CD14-positive monocyte (primary cell): ENCODE results near the gene CDK5R2. TPM values are rescaled to one million over a fixed set of nuclear protein-coding genes. Genes with fewer than 3 reads are reported as not detected.
"Not testable (repeated sequence)": the region's sequence is repeated elsewhere in the genome, so short reads cannot be mapped to it uniquely, and the experiment has no call there.

Source experiments
- DNase-seq, 3 donors: peaks; one replicate each; pipeline ENCODE4 v3.0.0-alpha.2; 2011 to 2022
- H2AFZ ChIP-seq: 2 replicates; pipeline ENCODE4 v1.6.0; 2012; ENCODE audit warnings: mild to moderate bottlenecking, low read depth, low read length, inconsistent platforms; ENCODE audit not compliant: insufficient read depth, poor library complexity, severe bottlenecking
- H3K27ac ChIP-seq, 2 donors: 1 replicate in 1 of 2; 2 replicates in 1 of 2; pipeline ENCODE4 v1.5.1; 2012 to 2013; ENCODE audit warnings: low read length in 2 of 2, control low read depth in 1 of 2, inconsistent platforms in 1 of 2, low read depth in 1 of 2, mild to moderate bottlenecking in 1 of 2
- H3K27me3 ChIP-seq, 2 donors: one replicate each; pipeline versions ENCODE4 v1.6.0 to v1.6.1; 2011 to 2013; ENCODE audit warnings: low read length in 2 of 2; ENCODE audit not compliant: control insufficient read depth in 2 of 2, insufficient read depth in 2 of 2
- H3K36me3 ChIP-seq, 2 donors: replicated peaks in 1 of 2; 1 replicate in 1 of 2; 2 replicates in 1 of 2; pipeline versions ENCODE4 v1.5.1 to v1.6.1; 2012 to 2013; ENCODE audit warnings: low read length in 2 of 2, control low read depth in 1 of 2, inconsistent platforms in 1 of 2, mild to moderate bottlenecking in 1 of 2; ENCODE audit not compliant: insufficient read depth in 2 of 2, control insufficient read depth in 1 of 2
- H3K4me1 ChIP-seq, 2 donors: 1 replicate in 1 of 2; 2 replicates in 1 of 2; pipeline versions ENCODE4 v1.5.1 to v1.6.1; 2012 to 2013; ENCODE audit warnings: low read length in 2 of 2, control low read depth in 1 of 2, inconsistent platforms in 1 of 2, mild to moderate bottlenecking in 1 of 2, moderate library complexity in 1 of 2; ENCODE audit not compliant: insufficient read depth in 2 of 2, control insufficient read depth in 1 of 2
- H3K4me2 ChIP-seq: replicated peaks from 2 replicates; pipeline ENCODE3; 2012; ENCODE audit warnings: low read length, moderate library complexity, mild to moderate bottlenecking; ENCODE audit not compliant: poor library complexity, severe bottlenecking; ENCODE audit errors: extremely low read depth
- H3K4me3 ChIP-seq, 3 experiments: fragments of 200-600 bp in 1 of 3; sonication (generic) in 1 of 3; replicated peaks in 1 of 3; 1 replicate in 2 of 3; 2 replicates in 1 of 3; pipeline ENCODE4 v1.5.1; 2011 to 2013; ENCODE audit warnings: low read length in 3 of 3, mild to moderate bottlenecking in 3 of 3, control low read depth in 2 of 3, low read depth in 2 of 3, inconsistent platforms in 1 of 3, moderate library complexity in 1 of 3
- H3K79me2 ChIP-seq: 2 replicates; pipeline ENCODE4 v1.6.0; 2012; ENCODE audit warnings: mild to moderate bottlenecking, control low read depth, inconsistent platforms, low read length, moderate library complexity; ENCODE audit not compliant: insufficient read depth
- H3K9ac ChIP-seq: 2 replicates; pipeline ENCODE4 v1.6.0; 2017; ENCODE audit warnings: low read length, mild to moderate bottlenecking; ENCODE audit not compliant: insufficient read depth, poor library complexity, severe bottlenecking
- H3K9me3 ChIP-seq, 2 donors: replicated peaks in 1 of 2; 1 replicate in 1 of 2; 2 replicates in 1 of 2; pipeline versions ENCODE4 v1.5.1 to v1.6.1; 2012 to 2013; ENCODE audit warnings: low read length in 2 of 2, control low read depth in 1 of 2; ENCODE audit not compliant: control insufficient read depth in 1 of 2, insufficient read depth in 1 of 2
- H4K20me1 ChIP-seq: 2 replicates; pipeline ENCODE4 v1.6.0; 2012; ENCODE audit warnings: mild to moderate bottlenecking, low read length, control low read depth, moderate library complexity; ENCODE audit not compliant: insufficient read depth
- H3K27ac Mint-ChIP-seq, 7 donors: one replicate each; pipeline ENCODE4 v1.8.0; 2020; ENCODE audit warnings: mild to moderate bottlenecking in 7 of 7, mixed read lengths in 7 of 7, moderate library complexity in 6 of 7, inconsistent platforms in 2 of 7
- H3K27me3 Mint-ChIP-seq, 3 donors: one replicate each; pipeline ENCODE4 v1.8.0; 2021 to 2022; ENCODE audit warnings: low read depth in 3 of 3, mild to moderate bottlenecking in 3 of 3, mixed read lengths in 3 of 3, moderate library complexity in 3 of 3, inconsistent platforms in 1 of 3
- H3K36me3 Mint-ChIP-seq, 2 donors: one replicate each; pipeline ENCODE4 v1.8.0; 2020; ENCODE audit warnings: mixed read lengths in 2 of 2, inconsistent platforms in 1 of 2, mild to moderate bottlenecking in 1 of 2
- H3K4me1 Mint-ChIP-seq: one replicate; pipeline ENCODE4 v1.8.0; 2020; ENCODE audit warnings: mild to moderate bottlenecking, mixed read lengths
- H3K4me3 Mint-ChIP-seq, 2 donors: one replicate each; pipeline ENCODE4 v1.8.0; 2020; ENCODE audit warnings: mild to moderate bottlenecking in 2 of 2, mixed read lengths in 2 of 2, moderate library complexity in 1 of 2
- H3K9me3 Mint-ChIP-seq, 7 donors: one replicate each; pipeline ENCODE4 v1.8.0; 2020 to 2022; ENCODE audit warnings: mixed read lengths in 7 of 7, mild to moderate bottlenecking in 6 of 7, moderate library complexity in 6 of 7, inconsistent platforms in 2 of 7
- CTCF ChIP-seq: fragments of 200-600 bp; IDR thresholded peaks from one replicate; pipeline ENCODE4 v1.8.0; 2022; ENCODE audit warnings: antibody characterized with exemption, mild to moderate bottlenecking
- WGBS: methylation state at CpG from one replicate; pipeline ENCODE4 v1.1.5; 2013; ENCODE audit warnings: missing lambda C conversion rate; ENCODE audit not compliant: insufficient coverage; 5-methylcytosine and 5-hydroxymethylcytosine counted together
- intact Hi-C, 2 donors: fragments of 100-400 bp; cut with micrococcal nuclease; formaldehyde crosslinking; loops; one replicate each; pipeline versions ENCODE4 v1.15.0 to v1.15.1; 2023
- polyA plus RNA-seq, 3 donors: library from polyadenylated mRNA; depleted of rRNA in 1 of 3; unstranded in 2 of 3; stranded (reverse) in 1 of 3; fragments of 300-500 nt in 2 of 3; fragments of >200 nt in 1 of 3; fragmentation: Illumina TruSeq in 2 of 3; gene quantifications; 1 replicate in 2 of 3; 2 replicates in 1 of 3; pipeline ENCODE4 v1.2.3, GENCODE V29; 2012 to 2021

CDK5R2 gene
- polyA plus RNA-seq, 3 donors: not detected

GRCh38 chr2:218927876-218928275, 31.6 kb upstream of the CDK5R2 start:
- Mint-ChIP-seq H3K27me3 (peaks cover 7 to 38% (median 21%) of the 10 kb centered on the region in 3 donors), H3K36me3 (peaks cover 0 to 3% of the 10 kb centered on the region in 2 donors), H3K27ac (no peak overlapping the region), H3K9me3 (peaks cover 19 to 28% (median 23%) of the 10 kb centered on the region in 7 donors), H3K4me1 (no peaks in the 10 kb centered on the region), H3K4me3 (no peak overlapping the region)
- Histone ChIP-seq H4K20me1 (no peaks in the 10 kb centered on the region), H3K9me3 (peaks cover 16 to 20% of the 10 kb centered on the region in 2 donors), H3K27ac (no peak overlapping the region), H3K4me2 (no peak overlapping the region), H3K4me1 (no peaks in the 10 kb centered on the region), H3K79me2 (no peaks in the 10 kb centered on the region), H2AFZ (no peak overlapping the region), H3K9ac (no peak overlapping the region), H3K36me3 (no peaks in the 10 kb centered on the region), H3K27me3 (peaks cover 0 to 2% of the 10 kb centered on the region in 2 donors), H3K4me3 (no peak overlapping the region)
- DNase-seq: no peak
- TF ChIP-seq CTCF: no peak
- WGBS: 93% methylated on average over 2 of the region's 4 CpGs
- intact Hi-C loops: no loop called here

- H3K36me3 ChIP-seq, H3K9me3 ChIP-seq, H4K20me1 ChIP-seq, H3K27me3 ChIP-seq, H3K4me3 Mint-ChIP-seq, H3K79me2 ChIP-seq, H3K4me3 ChIP-seq, DNase-seq, H3K4me2 ChIP-seq, H3K27ac ChIP-seq, H3K4me1 Mint-ChIP-seq, H3K27ac Mint-ChIP-seq, H3K9ac ChIP-seq, intact Hi-C loops, H3K36me3 Mint-ChIP-seq, H3K9me3 Mint-ChIP-seq, H2AFZ ChIP-seq, H3K4me1 ChIP-seq: not testable (repeated sequence)
- H3K27me3 Mint-ChIP-seq: peaks cover 11 to 55% (median 22%) of the 10 kb centered on the region in 3 donors
- WGBS: 95% methylated on average over 4 of the region's 10 CpGs
Observed at GRCh38 chr2:218930488-218930887, 29.0 kb upstream of the CDK5R2 start.

GRCh38 chr2:218931751-218932150, 27.7 kb upstream of the CDK5R2 start:
- H3K36me3 Mint-ChIP-seq, H3K9me3 ChIP-seq, H3K27ac Mint-ChIP-seq, H3K27ac ChIP-seq, H3K4me1 Mint-ChIP-seq, H3K36me3 ChIP-seq, H3K79me2 ChIP-seq, H3K9me3 Mint-ChIP-seq, H3K4me3 ChIP-seq, H3K4me3 Mint-ChIP-seq, intact Hi-C loops, H2AFZ ChIP-seq, H3K4me2 ChIP-seq, H3K9ac ChIP-seq, H3K27me3 ChIP-seq, H4K20me1 ChIP-seq, DNase-seq, H3K4me1 ChIP-seq: not testable (repeated sequence)
- no CpG with 5 or more reads among the region's 25 CpGs for WGBS
- H3K27me3 Mint-ChIP-seq: peaks cover 19 to 57% (median 25%) of the 10 kb centered on the region in 3 donors
